Measurements from ENCODE around the gene ROCK2.

ROCK2 gene

DNA sequence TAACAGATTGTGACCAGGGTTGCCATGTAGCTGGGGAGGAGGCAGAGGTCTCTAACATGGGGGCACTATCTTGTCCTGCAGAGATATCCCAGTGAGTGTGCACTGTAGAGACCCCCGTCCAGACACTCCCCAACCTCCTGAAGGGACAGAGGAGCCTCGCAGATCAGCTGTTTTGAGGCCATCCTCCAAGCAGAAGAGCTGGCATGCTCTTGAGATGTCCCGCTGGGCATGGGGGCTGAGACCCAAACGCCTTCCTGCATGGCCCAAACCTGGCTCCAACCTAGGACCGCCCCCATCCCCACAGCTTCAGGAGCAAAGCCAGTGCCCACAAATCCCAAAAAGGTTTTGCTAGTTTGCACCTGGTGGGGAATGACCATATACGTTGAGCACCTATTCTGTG lies 191.8 kb downstream of the ROCK2 start:
- no peak for DNase-seq (ENCODE audit: low read depth)

DNA sequence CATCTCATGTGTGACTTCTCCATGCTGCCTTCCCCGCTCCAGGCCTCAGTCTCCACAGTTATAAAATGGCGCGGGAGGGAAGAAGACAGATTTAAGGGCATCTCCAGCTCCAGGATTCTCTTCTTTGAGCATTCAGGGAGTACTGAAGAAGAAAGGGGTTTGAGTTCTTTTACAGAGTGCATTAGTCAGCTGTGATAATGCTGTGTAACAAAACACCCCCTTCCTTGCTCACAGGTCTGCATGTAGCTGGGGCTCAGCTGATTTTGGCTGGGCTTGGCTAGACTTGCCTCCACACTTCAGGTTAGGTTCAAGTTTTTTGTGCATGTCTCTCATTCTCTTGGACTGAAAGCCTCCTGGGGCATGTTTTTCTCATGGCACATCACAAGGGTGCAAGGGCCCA lies 197.2 kb downstream of the ROCK2 start:
- no peak for DNase-seq (ENCODE audit: low read depth)

- no peak for DNase-seq (ENCODE audit: low read depth)
Measured at GRCh38 chr2:11146076-11146475, 198.4 kb downstream of the ROCK2 start.

- no peak for DNase-seq (ENCODE audit: low read depth)
Measured at GRCh38 chr2:11145350-11145749, 199.1 kb downstream of the ROCK2 start.

GRCh38 chr2:11144738-11145079 lies 199.7 kb downstream of the ROCK2 start:
- DNase-seq (ENCODE audit: low read depth) = no peak

- no peak for DNase-seq (ENCODE audit: low read depth)
Measured at GRCh38 chr2:11144077-11144737, 200.2 kb downstream of the ROCK2 start.

DNA sequence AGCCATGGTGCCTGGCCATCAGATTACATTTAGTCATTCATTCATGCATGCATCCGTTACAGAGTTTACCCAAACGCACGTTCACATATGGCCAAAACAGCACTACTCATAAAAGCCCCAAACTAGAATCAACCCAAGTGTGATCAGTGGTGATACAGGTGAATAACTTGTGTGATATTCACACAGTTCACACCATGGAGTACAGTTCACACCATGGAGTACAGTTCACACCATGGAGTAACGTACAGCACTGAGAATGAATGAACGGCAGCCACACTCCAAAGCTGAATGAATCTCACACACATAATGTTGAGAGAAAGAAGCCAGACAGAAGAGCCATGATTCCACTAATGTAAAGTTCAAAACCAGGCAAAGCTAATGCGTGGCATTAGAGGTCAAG lies 201.4 kb downstream of the ROCK2 start:
- DNase-seq (ENCODE audit: low read depth) = no peak

- no peak for DNase-seq (ENCODE audit: low read depth)
Measured at GRCh38 chr2:11142330-11142729, 202.1 kb downstream of the ROCK2 start.

GRCh38 chr2:11141319-11141718 lies 203.1 kb downstream of the ROCK2 start:
- DNase-seq (ENCODE audit: low read depth) = no peak

GRCh38 chr2:11140492-11140891 lies 203.9 kb downstream of the ROCK2 start:
- DNase-seq (ENCODE audit: low read depth) = no peak

- DNase-seq (ENCODE audit: low read depth) = no peak
Measured at GRCh38 chr2:11134349-11134748, 210.1 kb downstream of the ROCK2 start.

- DNase-seq (ENCODE audit: low read depth) = no peak
Measured at GRCh38 chr2:11133936-11134320, 210.5 kb downstream of the ROCK2 start.

DNA sequence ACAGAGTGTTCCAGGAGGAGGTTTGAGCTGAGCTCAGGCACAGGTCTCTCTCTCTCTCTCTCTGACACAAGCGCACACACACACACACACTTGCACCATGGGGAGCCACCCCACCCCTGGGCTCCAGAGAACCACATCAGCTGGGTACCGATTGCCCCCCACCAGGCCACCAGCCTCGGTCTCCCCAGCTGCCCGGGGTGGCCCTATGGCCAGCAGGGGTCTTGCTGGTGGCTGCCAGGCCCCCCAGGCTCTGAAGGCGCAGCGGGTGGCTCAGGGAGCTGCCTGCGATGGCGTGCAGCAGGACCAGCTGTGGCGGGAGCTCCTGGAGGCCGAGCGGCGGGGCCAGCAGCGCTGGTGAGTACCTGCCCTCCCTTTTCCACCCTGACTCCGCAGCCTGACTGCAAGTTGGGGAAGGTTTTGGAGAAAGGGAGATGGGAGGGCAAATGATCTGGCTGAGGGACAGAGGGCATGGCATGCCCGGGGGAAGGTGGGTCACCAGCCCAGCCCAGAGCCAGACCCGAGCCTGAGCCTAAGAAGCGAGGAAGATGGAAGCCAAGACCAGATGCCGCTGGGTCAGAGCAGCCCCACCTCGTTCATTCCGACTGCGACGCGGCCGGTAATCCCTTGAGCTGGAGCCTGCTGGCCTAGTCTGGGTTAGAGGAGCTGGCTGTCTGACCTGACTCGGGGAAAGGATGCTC lies 211.0 kb downstream of the ROCK2 start:
- DNase-seq (ENCODE audit: low read depth) = no peak

DNA sequence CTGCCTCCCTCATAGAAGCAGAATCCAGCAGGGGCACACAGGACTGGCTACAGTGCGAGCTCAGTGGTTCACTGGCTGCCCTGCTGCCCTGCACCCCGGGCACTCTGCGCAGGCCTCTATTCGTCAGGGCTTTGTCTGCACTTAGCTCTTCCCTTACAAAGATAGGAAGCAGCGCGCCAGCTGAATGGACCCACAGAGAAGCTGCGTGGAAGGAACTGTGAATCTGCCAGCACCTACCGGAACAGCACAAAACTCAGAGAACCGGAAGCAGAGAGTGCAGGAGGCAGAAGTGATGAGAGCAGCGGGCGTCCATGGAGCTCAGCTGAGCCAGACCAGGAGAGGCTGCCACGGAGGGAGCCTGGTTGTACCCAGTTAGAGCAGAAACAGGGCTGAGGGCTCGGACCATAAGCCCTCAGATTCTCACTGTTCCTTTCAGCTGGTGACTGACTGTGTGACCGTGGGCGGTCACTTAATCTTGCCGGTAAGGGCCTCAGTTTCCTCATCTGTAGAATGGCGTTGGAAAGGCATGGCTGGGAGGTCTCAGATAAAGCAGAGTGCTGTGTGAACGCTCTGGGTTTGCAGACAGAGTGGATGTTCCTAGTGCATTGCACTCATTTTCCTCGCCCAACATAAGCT lies 212.3 kb downstream of the ROCK2 start:
- no peak for DNase-seq (ENCODE audit: low read depth)

DNA sequence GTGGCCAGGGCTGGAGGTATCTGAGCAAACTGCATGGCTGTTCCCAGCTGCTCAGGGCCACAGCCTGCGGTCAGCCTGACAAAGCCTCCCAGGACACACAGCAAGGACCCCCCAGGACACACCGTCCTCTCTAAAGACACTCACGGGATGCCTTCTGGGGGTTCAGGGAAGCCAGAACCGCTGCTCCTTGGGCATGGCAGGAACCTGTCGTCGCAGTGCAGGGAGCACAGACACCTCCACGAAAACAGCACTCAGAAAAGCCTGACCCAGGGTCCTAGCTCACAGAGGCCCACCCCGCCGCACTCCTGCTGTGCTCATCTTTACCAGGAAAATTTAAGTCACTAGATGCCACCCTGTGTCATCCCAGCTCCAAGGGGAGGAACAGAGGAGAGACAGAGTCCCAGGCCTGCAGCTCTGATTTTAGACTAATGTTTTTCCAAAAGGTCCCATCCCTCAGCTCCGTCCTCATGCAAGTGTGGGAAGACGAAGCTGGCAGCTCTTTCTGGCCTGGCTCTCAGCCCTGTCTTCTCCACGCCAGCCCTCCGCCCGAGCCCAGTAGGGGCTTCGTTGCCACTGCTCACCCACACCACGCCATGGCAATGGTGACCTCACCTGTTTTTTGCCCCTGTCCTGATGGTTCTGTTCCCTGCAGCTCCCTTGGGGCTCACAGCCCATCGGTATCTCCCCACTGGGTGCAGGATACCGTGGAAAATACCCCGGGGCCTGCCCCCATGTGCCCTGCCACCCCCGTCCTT lies 213.1 kb downstream of the ROCK2 start:
- no peak for DNase-seq (ENCODE audit: low read depth)

Measured in stimulated activated CD8-positive, alpha-beta memory T cell treated with anti-CD3 and anti-CD28 coated beads, Interleukin-15, amount 100 ng/mL, for 1 hour (primary cell).